Nephron (organoid): ENCODE measurements around the gene MAP7.

Experiments
- H3K27ac Mint-ChIP-seq, 3 experiments: 2 replicates each; pipeline ENCODE4 v1.8.0; 2020; ENCODE audit warnings: mixed read lengths in 3 of 3, mild to moderate bottlenecking in 2 of 3, moderate library complexity in 1 of 3
- H3K27me3 Mint-ChIP-seq: 2 replicates; pipeline ENCODE4 v1.8.0; 2021; ENCODE audit warnings: low read depth, mild to moderate bottlenecking, moderate library complexity, mixed read lengths
- H3K36me3 Mint-ChIP-seq: 2 replicates; pipeline ENCODE4 v1.8.0; 2020; ENCODE audit warnings: low read depth, mixed read lengths
- H3K4me1 Mint-ChIP-seq: 2 replicates; pipeline ENCODE4 v1.8.0; 2020; ENCODE audit warnings: mixed read lengths
- H3K4me3 Mint-ChIP-seq, 3 experiments: 2 replicates each; pipeline ENCODE4 v1.8.0; 2020; ENCODE audit warnings: mild to moderate bottlenecking in 3 of 3, mixed read lengths in 3 of 3, moderate library complexity in 2 of 3
- H3K9me3 Mint-ChIP-seq: 2 replicates; pipeline ENCODE4 v1.8.0; 2020; ENCODE audit warnings: mixed read lengths
- TF ChIP-seq, protein P1 (sequence below), 3 experiments: fragments of 200-600 bp; sonication (generic); IDR thresholded peaks; one replicate each; pipeline ENCODE4 v1.5.0; 2021; ENCODE audit warnings: antibody characterized with exemption in 3 of 3; ENCODE audit not compliant: unreplicated experiment in 3 of 3

The MAP7 gene

GRCh38 chr6:136514591-136514990 is 35.6 kb downstream of the MAP7 start:
- Mint-ChIP-seq H3K4me3 (no peak overlapping the region), H3K27ac (peak overlapping the region in 1 of 3 experiments; percentile 73), H3K27me3 (no peaks in the 10 kb centered on the region), H3K36me3 (no peaks in the 10 kb centered on the region), H3K4me1 (peaks cover 5% of the 10 kb centered on the region), H3K9me3 (no peaks in the 10 kb centered on the region)
- TF ChIP-seq, protein P1, sequence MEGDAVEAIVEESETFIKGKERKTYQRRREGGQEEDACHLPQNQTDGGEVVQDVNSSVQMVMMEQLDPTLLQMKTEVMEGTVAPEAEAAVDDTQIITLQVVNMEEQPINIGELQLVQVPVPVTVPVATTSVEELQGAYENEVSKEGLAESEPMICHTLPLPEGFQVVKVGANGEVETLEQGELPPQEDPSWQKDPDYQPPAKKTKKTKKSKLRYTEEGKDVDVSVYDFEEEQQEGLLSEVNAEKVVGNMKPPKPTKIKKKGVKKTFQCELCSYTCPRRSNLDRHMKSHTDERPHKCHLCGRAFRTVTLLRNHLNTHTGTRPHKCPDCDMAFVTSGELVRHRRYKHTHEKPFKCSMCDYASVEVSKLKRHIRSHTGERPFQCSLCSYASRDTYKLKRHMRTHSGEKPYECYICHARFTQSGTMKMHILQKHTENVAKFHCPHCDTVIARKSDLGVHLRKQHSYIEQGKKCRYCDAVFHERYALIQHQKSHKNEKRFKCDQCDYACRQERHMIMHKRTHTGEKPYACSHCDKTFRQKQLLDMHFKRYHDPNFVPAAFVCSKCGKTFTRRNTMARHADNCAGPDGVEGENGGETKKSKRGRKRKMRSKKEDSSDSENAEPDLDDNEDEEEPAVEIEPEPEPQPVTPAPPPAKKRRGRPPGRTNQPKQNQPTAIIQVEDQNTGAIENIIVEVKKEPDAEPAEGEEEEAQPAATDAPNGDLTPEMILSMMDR (IDR thresholded peaks at IDR 0.05; ENCODE audit: unreplicated experiment in 3 of 3) = no peak

DNA sequence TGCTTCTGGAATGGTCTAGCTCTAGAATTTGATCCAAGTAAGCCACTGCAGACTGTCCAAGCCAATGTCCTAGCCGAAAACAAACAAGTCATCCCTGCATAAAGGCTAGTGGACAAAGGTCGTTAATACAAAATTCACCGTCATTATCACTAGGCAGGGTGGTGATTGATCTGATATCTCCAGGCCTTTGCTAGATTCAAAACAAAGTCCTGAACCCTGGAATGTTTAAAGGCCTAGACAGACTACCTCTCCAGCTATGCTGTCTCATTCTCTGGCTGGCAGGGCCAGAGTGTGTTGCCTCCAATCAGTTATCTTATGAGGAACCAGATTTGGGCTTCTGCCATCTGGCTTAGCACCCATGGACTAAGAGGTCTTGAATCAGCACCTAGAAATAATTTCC is 38.3 kb downstream of the MAP7 start:
- TF ChIP-seq, protein P1 (IDR thresholded peaks at IDR 0.05; ENCODE audit: unreplicated experiment in 3 of 3) = no peak
- no peaks in the 10 kb centered on the region for H3K36me3 Mint-ChIP-seq
- H3K4me3 Mint-ChIP-seq = no peak overlapping the region
- H3K9me3 Mint-ChIP-seq = no peaks in the 10 kb centered on the region
- no peaks in the 10 kb centered on the region for H3K27me3 Mint-ChIP-seq
- peaks cover 5% of the 10 kb centered on the region for H3K4me1 Mint-ChIP-seq
- no peak overlapping the region for H3K27ac Mint-ChIP-seq

- H3K4me1 Mint-ChIP-seq = peaks cover 5% of the 10 kb centered on the region
- H3K4me3 Mint-ChIP-seq = no peak overlapping the region
- TF ChIP-seq, protein P1 (IDR thresholded peaks at IDR 0.05; ENCODE audit: unreplicated experiment in 3 of 3) = no peak
- H3K27me3 Mint-ChIP-seq = no peaks in the 10 kb centered on the region
- H3K9me3 Mint-ChIP-seq = no peaks in the 10 kb centered on the region
- H3K36me3 Mint-ChIP-seq = no peaks in the 10 kb centered on the region
- H3K27ac Mint-ChIP-seq = no peak overlapping the region
Observed at GRCh38 chr6:136511397-136511796, 38.8 kb downstream of the MAP7 start.

GRCh38 chr6:136510782-136511181 is 39.4 kb downstream of the MAP7 start:
- peaks cover 5% of the 10 kb centered on the region for H3K4me1 Mint-ChIP-seq
- H3K4me3 Mint-ChIP-seq = no peak overlapping the region
- no peaks in the 10 kb centered on the region for H3K36me3 Mint-ChIP-seq
- no peaks in the 10 kb centered on the region for H3K9me3 Mint-ChIP-seq
- H3K27me3 Mint-ChIP-seq = no peaks in the 10 kb centered on the region
- no peak overlapping the region for H3K27ac Mint-ChIP-seq
- TF ChIP-seq, protein P1 (IDR thresholded peaks at IDR 0.05; ENCODE audit: unreplicated experiment in 3 of 3) = no peak

- Mint-ChIP-seq H3K4me3 (no peak overlapping the region), H3K27me3 (no peaks in the 10 kb centered on the region), H3K27ac (no peak overlapping the region), H3K36me3 (no peaks in the 10 kb centered on the region), H3K4me1 (peaks cover 2% of the 10 kb centered on the region), H3K9me3 (no peaks in the 10 kb centered on the region)
- TF ChIP-seq, protein P1 (IDR thresholded peaks at IDR 0.05; ENCODE audit: unreplicated experiment in 3 of 3) = no peak
Observed at GRCh38 chr6:136510299-136510698, 39.9 kb downstream of the MAP7 start.

GRCh38 chr6:136508725-136509392 is 41.4 kb downstream of the MAP7 start:
- Mint-ChIP-seq H3K4me3 (no peak overlapping the region), H3K9me3 (no peaks in the 10 kb centered on the region), H3K27me3 (no peaks in the 10 kb centered on the region), H3K4me1 (no peaks in the 10 kb centered on the region), H3K36me3 (no peaks in the 10 kb centered on the region), H3K27ac (peak overlapping the region in 1 of 3 experiments; percentile 48)
- TF ChIP-seq, protein P1 (IDR thresholded peaks at IDR 0.05; ENCODE audit: unreplicated experiment in 3 of 3) = no peak
